Astrocyte (in vitro differentiated cells and primary cell): ENCODE measurements around the gene CELSR2. TPM values are rescaled to one million over a fixed set of nuclear protein-coding genes. Genes with fewer than 3 reads are reported as not detected.
A peak's percentile ranks its signal among the peaks of the same experiment; 100 is the strongest.

ENCODE experiments used
- DNase-seq: peaks from one replicate; pipeline ENCODE4 v3.0.0-alpha.2; 2010; ENCODE audit warnings: low read depth
- FAIRE-seq: peaks from 2 replicates; lab custom pipeline; 2011; peaks lifted over from hg19 to GRCh38; lab: Jason Lieb, UNC
- H2AFZ ChIP-seq: 2 replicates; pipeline ENCODE4 v1.6.0; 2012; ENCODE audit warnings: low read depth, low read length, inconsistent platforms
- H3K27ac ChIP-seq: 2 replicates; pipeline ENCODE4 v1.5.1; 2011; ENCODE audit warnings: low read depth, low read length, inconsistent platforms
- H3K27me3 ChIP-seq: 2 replicates; pipeline ENCODE4 v1.6.0; 2011; ENCODE audit warnings: low read length, inconsistent platforms; ENCODE audit not compliant: insufficient read depth
- H3K36me3 ChIP-seq: 2 replicates; pipeline ENCODE4 v1.5.1; 2011; ENCODE audit warnings: low read length, inconsistent platforms; ENCODE audit not compliant: insufficient read depth
- H3K4me1 ChIP-seq: 2 replicates; pipeline ENCODE4 v1.5.1; 2011; ENCODE audit warnings: low read length, inconsistent platforms; ENCODE audit not compliant: insufficient read depth
- H3K4me2 ChIP-seq: 2 replicates; pipeline ENCODE4 v1.6.0; 2012; ENCODE audit warnings: low read length, inconsistent platforms
- H3K4me3 ChIP-seq: 2 replicates; pipeline ENCODE4 v1.5.1; 2011; ENCODE audit warnings: low read depth, mild to moderate bottlenecking, low read length, inconsistent platforms; ENCODE audit not compliant: insufficient read depth
- H3K79me2 ChIP-seq: 2 replicates; pipeline ENCODE4 v1.6.0; 2012; ENCODE audit warnings: mild to moderate bottlenecking, low read length, inconsistent platforms; ENCODE audit not compliant: insufficient read depth
- H3K9ac ChIP-seq: 2 replicates; pipeline ENCODE4 v1.6.0; 2012; ENCODE audit warnings: mild to moderate bottlenecking, low read length, inconsistent platforms
- H3K9me3 ChIP-seq: 2 replicates; pipeline ENCODE4 v1.5.1; 2012; ENCODE audit warnings: low read depth, mild to moderate bottlenecking, low read length, inconsistent platforms; ENCODE audit not compliant: insufficient read depth
- H4K20me1 ChIP-seq: 2 replicates; pipeline ENCODE4 v1.6.0; 2012; ENCODE audit warnings: low read length, inconsistent platforms; ENCODE audit not compliant: insufficient read depth
- H3K27ac Mint-ChIP-seq: one replicate; pipeline ENCODE4 v1.8.0; 2021; ENCODE audit warnings: mild to moderate bottlenecking, mixed read lengths; ENCODE audit not compliant: unreplicated experiment
- H3K27me3 Mint-ChIP-seq: one replicate; pipeline ENCODE4 v1.8.0; 2021; ENCODE audit warnings: low read depth, mixed read lengths; ENCODE audit not compliant: unreplicated experiment
- H3K36me3 Mint-ChIP-seq: one replicate; pipeline ENCODE4 v1.8.0; 2021; ENCODE audit warnings: low read depth, mixed read lengths; ENCODE audit not compliant: unreplicated experiment
- H3K4me1 Mint-ChIP-seq: one replicate; pipeline ENCODE4 v1.8.0; 2021; ENCODE audit warnings: low read depth, mixed read lengths; ENCODE audit not compliant: unreplicated experiment
- H3K4me3 Mint-ChIP-seq: one replicate; pipeline ENCODE4 v1.8.0; 2021; ENCODE audit warnings: mild to moderate bottlenecking, moderate library complexity, mixed read lengths; ENCODE audit not compliant: unreplicated experiment
- H3K9me3 Mint-ChIP-seq: one replicate; pipeline ENCODE4 v1.8.0; 2021; ENCODE audit warnings: mild to moderate bottlenecking, mixed read lengths; ENCODE audit not compliant: unreplicated experiment
- CTCF ChIP-seq: IDR thresholded peaks from 2 replicates; pipeline ENCODE4 v1.5.1; 2011; ENCODE audit warnings: low read depth, mild to moderate bottlenecking, inconsistent platforms, low read length, moderate library complexity; ENCODE audit not compliant: insufficient read depth
- EZH2 ChIP-seq: IDR thresholded peaks from 2 replicates; pipeline ENCODE4 v1.6.1; 2012; ENCODE audit warnings: mild to moderate bottlenecking, low read length, inconsistent platforms; ENCODE audit not compliant: insufficient read depth
- total RNA-seq: library from RNA; stranded (reverse); gene quantifications from 2 replicates; pipeline ENCODE4 v1.2.1, GENCODE V29; 2021

Gene CELSR2
- total RNA-seq, 1 donor from 2014 or later: 10.0 TPM

DNA sequence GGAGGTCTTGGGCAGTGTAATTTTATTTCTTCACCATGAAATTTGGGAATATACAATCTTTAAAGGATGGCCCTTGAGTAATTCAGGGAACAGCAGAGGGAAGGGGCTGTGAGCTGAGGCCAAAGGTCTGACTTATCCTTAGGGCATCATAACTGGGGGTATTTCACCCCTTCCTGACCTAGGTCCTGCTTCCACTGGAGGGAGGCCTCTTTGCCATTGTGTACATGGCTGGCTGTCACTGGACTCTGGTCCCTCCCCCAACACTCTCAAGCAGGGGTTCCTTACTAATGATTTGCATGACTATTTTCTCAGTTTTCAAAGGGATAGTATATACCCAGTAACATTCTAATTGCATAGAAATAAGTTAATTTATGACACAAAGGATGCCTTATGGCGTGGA lies 40.8 kb downstream of the CELSR2 start:
- Mint-ChIP-seq H3K4me1 (peaks cover 4% of the 10 kb centered on the region), H3K27ac (no peak overlapping the region)
- FAIRE-seq: no peak

GRCh38 chr1:109290998-109291397 lies 41.7 kb downstream of the CELSR2 start:
- no peaks in the 10 kb centered on the region for H3K9me3 ChIP-seq
- H3K4me3 ChIP-seq: no peak overlapping the region
- H3K4me2 ChIP-seq: no peak overlapping the region
- no peaks in the 10 kb centered on the region for H3K36me3 ChIP-seq
- no peaks in the 10 kb centered on the region for H3K79me2 ChIP-seq
- H3K4me1 ChIP-seq: no peaks in the 10 kb centered on the region
- Mint-ChIP-seq H3K4me1 (peaks cover 10% of the 10 kb centered on the region), H3K4me3 (peak overlapping the region; percentile 54), H3K27ac (no peak overlapping the region), H3K9me3 (peaks cover 2% of the 10 kb centered on the region), H3K36me3 (no peaks in the 10 kb centered on the region), H3K27me3 (peaks cover 2% of the 10 kb centered on the region)
- no peak for FAIRE-seq
- no peak for TF ChIP-seq EZH2
- no peak for TF ChIP-seq CTCF
- no peaks in the 10 kb centered on the region for H4K20me1 ChIP-seq
- DNase-seq: no peak
- no peak overlapping the region for H3K27ac ChIP-seq
- no peak overlapping the region for H3K9ac ChIP-seq
- H3K27me3 ChIP-seq: no peaks in the 10 kb centered on the region
- H2AFZ ChIP-seq: no peak overlapping the region

More for the DNA sequence above, 40.8 kb downstream of the CELSR2 start:
- Histone ChIP-seq H3K4me2 (no peak overlapping the region), H3K27ac (no peak overlapping the region), H3K4me3 (no peak overlapping the region), H3K27me3 (no peaks in the 10 kb centered on the region), H3K4me1 (no peaks in the 10 kb centered on the region), H3K9ac (no peak overlapping the region), H3K79me2 (no peaks in the 10 kb centered on the region), H3K9me3 (no peaks in the 10 kb centered on the region), H3K36me3 (no peaks in the 10 kb centered on the region), H4K20me1 (no peaks in the 10 kb centered on the region), H2AFZ (no peak overlapping the region)
- no peaks in the 10 kb centered on the region for H3K36me3 Mint-ChIP-seq
- TF ChIP-seq EZH2: no peak
- TF ChIP-seq CTCF: no peak
- H3K27me3 Mint-ChIP-seq: peaks cover 2% of the 10 kb centered on the region
- no peak overlapping the region for H3K4me3 Mint-ChIP-seq
- H3K9me3 Mint-ChIP-seq: peaks cover 2% of the 10 kb centered on the region
- DNase-seq: no peak

- H3K27ac Mint-ChIP-seq: no peak overlapping the region
- no peaks in the 10 kb centered on the region for H3K79me2 ChIP-seq
- no peak overlapping the region for H3K9ac ChIP-seq
- H3K4me2 ChIP-seq: no peak overlapping the region
- H3K9me3 ChIP-seq: no peaks in the 10 kb centered on the region
- no peak overlapping the region for H3K4me3 ChIP-seq
- no peak overlapping the region for H3K27ac ChIP-seq
- H3K27me3 ChIP-seq: no peaks in the 10 kb centered on the region
- peaks cover 11% of the 10 kb centered on the region for H3K4me1 Mint-ChIP-seq
- FAIRE-seq (no peak), DNase-seq (no peak)
- no peaks in the 10 kb centered on the region for H3K36me3 ChIP-seq
- peaks cover 2% of the 10 kb centered on the region for H3K9me3 Mint-ChIP-seq
- peak overlapping the region; percentile 14 for H2AFZ ChIP-seq
- H3K27me3 Mint-ChIP-seq: peaks cover 2% of the 10 kb centered on the region
- no peaks in the 10 kb centered on the region for H4K20me1 ChIP-seq
- H3K4me1 ChIP-seq: no peaks in the 10 kb centered on the region
- H3K36me3 Mint-ChIP-seq: no peaks in the 10 kb centered on the region
- H3K4me3 Mint-ChIP-seq: no peak overlapping the region
- TF ChIP-seq CTCF (no peak), EZH2 (no peak)
Measured at GRCh38 chr1:109292364-109292763, 43.0 kb downstream of the CELSR2 start.
